Astrocyte (in vitro differentiated cells and primary cell): Measurements from ENCODE around the gene SPOCK1. TPM values are rescaled to one million over a fixed set of nuclear protein-coding genes. Genes with fewer than 3 reads are reported as not detected.

ENCODE experiments used
- DNase-seq: peaks from one replicate; pipeline ENCODE4 v3.0.0-alpha.2; 2010; ENCODE audit warnings: low read depth
- FAIRE-seq: peaks from 2 replicates; lab custom pipeline; 2011; peaks lifted over from hg19 to GRCh38; lab: Jason Lieb, UNC
- H2AFZ ChIP-seq: 2 replicates; pipeline ENCODE4 v1.6.0; 2012; ENCODE audit warnings: low read depth, low read length, inconsistent platforms
- H3K27ac ChIP-seq: 2 replicates; pipeline ENCODE4 v1.5.1; 2011; ENCODE audit warnings: low read depth, low read length, inconsistent platforms
- H3K27me3 ChIP-seq: 2 replicates; pipeline ENCODE4 v1.6.0; 2011; ENCODE audit warnings: low read length, inconsistent platforms; ENCODE audit not compliant: insufficient read depth
- H3K36me3 ChIP-seq: 2 replicates; pipeline ENCODE4 v1.5.1; 2011; ENCODE audit warnings: low read length, inconsistent platforms; ENCODE audit not compliant: insufficient read depth
- H3K4me1 ChIP-seq: 2 replicates; pipeline ENCODE4 v1.5.1; 2011; ENCODE audit warnings: low read length, inconsistent platforms; ENCODE audit not compliant: insufficient read depth
- H3K4me2 ChIP-seq: 2 replicates; pipeline ENCODE4 v1.6.0; 2012; ENCODE audit warnings: low read length, inconsistent platforms
- H3K4me3 ChIP-seq: 2 replicates; pipeline ENCODE4 v1.5.1; 2011; ENCODE audit warnings: low read depth, mild to moderate bottlenecking, low read length, inconsistent platforms; ENCODE audit not compliant: insufficient read depth
- H3K79me2 ChIP-seq: 2 replicates; pipeline ENCODE4 v1.6.0; 2012; ENCODE audit warnings: mild to moderate bottlenecking, low read length, inconsistent platforms; ENCODE audit not compliant: insufficient read depth
- H3K9ac ChIP-seq: 2 replicates; pipeline ENCODE4 v1.6.0; 2012; ENCODE audit warnings: mild to moderate bottlenecking, low read length, inconsistent platforms
- H3K9me3 ChIP-seq: 2 replicates; pipeline ENCODE4 v1.5.1; 2012; ENCODE audit warnings: low read depth, mild to moderate bottlenecking, low read length, inconsistent platforms; ENCODE audit not compliant: insufficient read depth
- H4K20me1 ChIP-seq: 2 replicates; pipeline ENCODE4 v1.6.0; 2012; ENCODE audit warnings: low read length, inconsistent platforms; ENCODE audit not compliant: insufficient read depth
- H3K27ac Mint-ChIP-seq: one replicate; pipeline ENCODE4 v1.8.0; 2021; ENCODE audit warnings: mild to moderate bottlenecking, mixed read lengths; ENCODE audit not compliant: unreplicated experiment
- H3K27me3 Mint-ChIP-seq: one replicate; pipeline ENCODE4 v1.8.0; 2021; ENCODE audit warnings: low read depth, mixed read lengths; ENCODE audit not compliant: unreplicated experiment
- H3K36me3 Mint-ChIP-seq: one replicate; pipeline ENCODE4 v1.8.0; 2021; ENCODE audit warnings: low read depth, mixed read lengths; ENCODE audit not compliant: unreplicated experiment
- H3K4me1 Mint-ChIP-seq: one replicate; pipeline ENCODE4 v1.8.0; 2021; ENCODE audit warnings: low read depth, mixed read lengths; ENCODE audit not compliant: unreplicated experiment
- H3K4me3 Mint-ChIP-seq: one replicate; pipeline ENCODE4 v1.8.0; 2021; ENCODE audit warnings: mild to moderate bottlenecking, moderate library complexity, mixed read lengths; ENCODE audit not compliant: unreplicated experiment
- H3K9me3 Mint-ChIP-seq: one replicate; pipeline ENCODE4 v1.8.0; 2021; ENCODE audit warnings: mild to moderate bottlenecking, mixed read lengths; ENCODE audit not compliant: unreplicated experiment
- CTCF ChIP-seq: IDR thresholded peaks from 2 replicates; pipeline ENCODE4 v1.5.1; 2011; ENCODE audit warnings: low read depth, mild to moderate bottlenecking, inconsistent platforms, low read length, moderate library complexity; ENCODE audit not compliant: insufficient read depth
- EZH2 ChIP-seq: IDR thresholded peaks from 2 replicates; pipeline ENCODE4 v1.6.1; 2012; ENCODE audit warnings: mild to moderate bottlenecking, low read length, inconsistent platforms; ENCODE audit not compliant: insufficient read depth
- total RNA-seq: library from RNA; stranded (reverse); gene quantifications from 2 replicates; pipeline ENCODE4 v1.2.1, GENCODE V29; 2021

Gene SPOCK1
- total RNA-seq, 1 donor from 2014 or later, result 53.5 TPM

DNA sequence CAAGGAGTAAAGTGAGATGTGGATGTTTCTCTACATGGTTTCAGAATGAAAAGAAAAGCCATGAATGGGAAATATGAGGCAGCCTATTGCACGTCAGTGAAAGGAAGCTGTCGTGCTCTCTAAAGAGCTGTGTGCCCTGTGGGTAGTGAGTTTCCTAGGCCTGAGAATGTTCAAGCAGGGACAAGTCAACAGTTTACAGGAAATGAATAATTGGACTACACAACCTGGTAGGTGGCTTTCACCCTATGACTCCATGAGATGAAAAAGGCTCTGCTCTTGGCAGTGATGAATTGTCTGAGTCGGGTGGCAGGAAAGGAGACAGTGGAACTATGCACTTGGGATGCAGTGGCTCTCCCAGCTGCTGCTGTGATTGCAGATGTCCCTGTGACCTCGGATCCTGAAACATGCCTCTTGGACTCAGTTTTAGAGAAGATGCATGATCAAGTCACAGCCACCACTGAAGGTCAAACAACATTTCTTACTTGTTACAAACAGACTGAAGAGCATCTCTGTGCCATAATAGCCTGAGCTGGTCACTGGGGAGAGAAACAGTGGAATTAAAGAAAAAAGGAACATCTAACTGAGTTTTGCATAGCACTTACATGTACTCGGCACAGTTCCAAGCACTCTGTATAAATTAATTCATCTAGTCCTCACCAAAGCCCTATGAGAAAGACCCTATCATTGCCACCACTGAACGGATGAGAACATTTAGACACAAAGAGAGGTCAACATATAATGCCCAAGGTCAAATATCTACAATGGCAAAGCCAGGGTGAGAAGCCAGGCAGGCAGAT lies 293.7 kb downstream of the SPOCK1 start:
- Mint-ChIP-seq H3K4me3 (no peak overlapping the region), H3K27me3 (no peaks in the 10 kb centered on the region), H3K4me1 (peaks cover 21% of the 10 kb centered on the region), H3K36me3 (no peaks in the 10 kb centered on the region), H3K27ac (peak overlapping the region; percentile 2), H3K9me3 (no peaks in the 10 kb centered on the region)
- Histone ChIP-seq H3K4me3 (no peak overlapping the region), H3K9ac (peak overlapping the region; percentile 26), H3K36me3 (no peaks in the 10 kb centered on the region), H3K9me3 (no peaks in the 10 kb centered on the region), H3K4me1 (peaks cover 16% of the 10 kb centered on the region), H3K27ac (peak overlapping the region; percentile 49), H3K27me3 (no peaks in the 10 kb centered on the region), H4K20me1 (peaks cover 32% of the 10 kb centered on the region), H2AFZ (no peak overlapping the region), H3K4me2 (peak overlapping the region; percentile 52), H3K79me2 (peaks cover 12% of the 10 kb centered on the region)
- TF ChIP-seq CTCF (no peak), EZH2 (no peak)
- DNase-seq (peak; percentile 39), FAIRE-seq (no peak)

- Histone ChIP-seq H3K4me1 (peaks cover 26% of the 10 kb centered on the region), H3K4me3 (no peak overlapping the region), H3K36me3 (no peaks in the 10 kb centered on the region), H4K20me1 (peaks cover 24% of the 10 kb centered on the region), H3K9me3 (no peaks in the 10 kb centered on the region), H2AFZ (no peak overlapping the region), H3K27me3 (no peaks in the 10 kb centered on the region), H3K4me2 (no peak overlapping the region), H3K9ac (no peak overlapping the region), H3K79me2 (peaks cover 12% of the 10 kb centered on the region), H3K27ac (no peak overlapping the region)
- Mint-ChIP-seq H3K27me3 (no peaks in the 10 kb centered on the region), H3K9me3 (no peaks in the 10 kb centered on the region), H3K27ac (no peak overlapping the region), H3K4me1 (peaks cover 34% of the 10 kb centered on the region), H3K36me3 (no peaks in the 10 kb centered on the region), H3K4me3 (no peak overlapping the region)
- no peak for FAIRE-seq
- no peak for DNase-seq
- no peak for TF ChIP-seq EZH2
- no peak for TF ChIP-seq CTCF
These were observed 296.0 kb downstream of the SPOCK1 start for GRCh38 chr5:137203011-137203632.
